Calu3 (cell line): ENCODE results near the gene SNX17. TPM values are rescaled to one million over a fixed set of nuclear protein-coding genes. Genes with fewer than 3 reads are reported as not detected.

Source experiments
- BruUV-seq: library from RNA; stranded (reverse); fragments of 400-500 nt; replicated peaks from 2 replicates; lab custom pipeline; 2021; lab: Mats Ljungman, UMichigan
- CTCF ChIA-PET: fragments of 300-600 bp; sonication (Branson Sonifier 250); formaldehyde crosslinking; loops from one replicate; lab custom pipeline; 2022; ENCODE audit warnings: antibody characterized with exemption; lab: Charles Lee
- DNase-seq: peaks from one replicate; pipeline ENCODE4 v3.0.0; 2022
- H3K27ac Mint-ChIP-seq: one replicate; pipeline ENCODE4 v1.8.0; 2022; ENCODE audit warnings: mixed read lengths; ENCODE audit not compliant: unreplicated experiment
- H3K27me3 Mint-ChIP-seq: one replicate; pipeline ENCODE4 v1.8.0; 2022; ENCODE audit warnings: mixed read lengths; ENCODE audit not compliant: unreplicated experiment
- H3K36me3 Mint-ChIP-seq: one replicate; pipeline ENCODE4 v1.8.0; 2022; ENCODE audit warnings: mild to moderate bottlenecking, moderate library complexity, mixed read lengths; ENCODE audit not compliant: insufficient read depth, unreplicated experiment
- H3K4me1 Mint-ChIP-seq: one replicate; pipeline ENCODE4 v1.8.0; 2022; ENCODE audit warnings: mild to moderate bottlenecking, low read depth, mixed read lengths; ENCODE audit not compliant: unreplicated experiment
- H3K4me3 Mint-ChIP-seq: one replicate; pipeline ENCODE4 v1.8.0; 2022; ENCODE audit warnings: mild to moderate bottlenecking, low read depth, moderate library complexity, mixed read lengths; ENCODE audit not compliant: unreplicated experiment
- H3K9me3 Mint-ChIP-seq: one replicate; pipeline ENCODE4 v1.8.0; 2022; ENCODE audit warnings: low read depth, mixed read lengths; ENCODE audit not compliant: unreplicated experiment
- CTCF ChIP-seq: fragments of 200-600 bp; IDR thresholded peaks from one replicate; pipeline ENCODE4 v1.8.0; 2022; ENCODE audit warnings: antibody characterized with exemption; ENCODE audit not compliant: unreplicated experiment
- intact Hi-C: fragments of 100-400 bp; cut with micrococcal nuclease; formaldehyde crosslinking; loops from one replicate; pipeline ENCODE4 v1.10.0; 2022; ENCODE audit not compliant: unreplicated experiment
- total RNA-seq: library from RNA; stranded (reverse); gene quantifications from 2 replicates; pipeline ENCODE4 v1.2.3, GENCODE V29; 2022

SNX17 gene
- total RNA-seq, 1 experiment from 2014 or later, result 85.3 TPM

GRCh38 chr2:27407798-27408491 lies 37.5 kb downstream of the SNX17 start:
- H3K4me1 Mint-ChIP-seq, result peaks cover 26% of the 10 kb centered on the region
- no peaks in the 10 kb centered on the region for H3K27me3 Mint-ChIP-seq
- H3K36me3 Mint-ChIP-seq, result peaks cover 46% of the 10 kb centered on the region
- no TSS peak for BruUV-seq
- H3K9me3 Mint-ChIP-seq, result peaks cover 6% of the 10 kb centered on the region
- peak; percentile 72 for TF ChIP-seq CTCF
- H3K4me3 Mint-ChIP-seq, result peak overlapping the region; percentile 97
- CTCF ChIA-PET, result interaction anchor here (0.6 to 3.0 kb wide), 5 partner anchors 21 to 275 kb away, joined by 3 to 18 read pairs (median 4); partner anchors contain the start of gene NRBP1
- intact Hi-C loops, result loop anchor here (5.0 to 10.0 kb wide), 2 partner anchors 34 to 217 kb away; partner anchors contain the start of genes CCDC121, GPN1 and KRTCAP3
- peak; percentile 58 for DNase-seq
- peak overlapping the region; percentile 60 for H3K27ac Mint-ChIP-seq

DNA sequence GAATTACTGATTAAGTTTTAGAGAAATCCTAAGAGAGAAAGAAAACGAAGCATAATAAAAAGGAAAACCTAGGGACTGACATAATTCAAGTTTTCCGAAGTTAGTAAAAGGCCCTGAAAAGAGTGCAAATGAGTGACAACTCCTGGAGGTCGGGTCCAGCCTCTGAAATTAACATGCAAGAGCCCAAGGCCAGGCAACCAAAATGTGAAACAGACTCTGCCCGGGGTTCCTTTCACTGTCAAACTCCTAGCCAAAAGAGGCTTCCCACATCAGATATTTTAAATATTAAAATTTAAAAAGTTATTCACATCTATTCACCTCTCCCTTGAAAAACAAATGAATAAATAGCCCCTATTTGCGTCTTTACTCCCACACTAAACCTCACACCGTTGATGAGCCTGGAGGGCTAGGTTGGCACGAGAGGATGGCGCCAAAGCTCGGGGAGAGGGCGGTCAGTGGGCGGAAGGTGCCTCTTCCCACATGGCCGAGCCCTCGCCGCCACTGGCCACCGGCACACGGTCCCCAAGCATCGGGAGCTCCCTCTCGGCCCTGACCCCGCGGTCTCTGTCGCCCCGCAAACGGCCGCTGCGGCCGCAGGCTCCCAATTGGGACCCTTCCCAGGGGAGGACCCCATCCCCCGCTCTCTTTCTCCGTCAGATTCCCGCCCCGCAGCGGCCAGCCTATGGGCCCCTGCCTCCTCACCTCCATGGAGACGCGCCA lies 38.3 kb downstream of the SNX17 start:
- Mint-ChIP-seq H3K36me3 (peaks cover 46% of the 10 kb centered on the region), H3K27me3 (no peaks in the 10 kb centered on the region), H3K4me1 (peaks cover 26% of the 10 kb centered on the region), H3K9me3 (peaks cover 6% of the 10 kb centered on the region), H3K27ac (peak overlapping the region; percentile 60), H3K4me3 (peak overlapping the region; percentile 97)
- no peak for DNase-seq
- no peak for TF ChIP-seq CTCF
- intact Hi-C loops, result loop anchor here (5.0 to 10.0 kb wide), 2 partner anchors 34 to 216 kb away; partner anchors contain the start of genes CCDC121, GPN1 and KRTCAP3
- CTCF ChIA-PET, result interaction anchor here (0.6 to 3.0 kb wide), 5 partner anchors 20 to 375 kb away, joined by 3 to 18 read pairs (median 4); partner anchors contain the start of gene NRBP1
- BruUV-seq, result TSS peak; percentile 58

DNA sequence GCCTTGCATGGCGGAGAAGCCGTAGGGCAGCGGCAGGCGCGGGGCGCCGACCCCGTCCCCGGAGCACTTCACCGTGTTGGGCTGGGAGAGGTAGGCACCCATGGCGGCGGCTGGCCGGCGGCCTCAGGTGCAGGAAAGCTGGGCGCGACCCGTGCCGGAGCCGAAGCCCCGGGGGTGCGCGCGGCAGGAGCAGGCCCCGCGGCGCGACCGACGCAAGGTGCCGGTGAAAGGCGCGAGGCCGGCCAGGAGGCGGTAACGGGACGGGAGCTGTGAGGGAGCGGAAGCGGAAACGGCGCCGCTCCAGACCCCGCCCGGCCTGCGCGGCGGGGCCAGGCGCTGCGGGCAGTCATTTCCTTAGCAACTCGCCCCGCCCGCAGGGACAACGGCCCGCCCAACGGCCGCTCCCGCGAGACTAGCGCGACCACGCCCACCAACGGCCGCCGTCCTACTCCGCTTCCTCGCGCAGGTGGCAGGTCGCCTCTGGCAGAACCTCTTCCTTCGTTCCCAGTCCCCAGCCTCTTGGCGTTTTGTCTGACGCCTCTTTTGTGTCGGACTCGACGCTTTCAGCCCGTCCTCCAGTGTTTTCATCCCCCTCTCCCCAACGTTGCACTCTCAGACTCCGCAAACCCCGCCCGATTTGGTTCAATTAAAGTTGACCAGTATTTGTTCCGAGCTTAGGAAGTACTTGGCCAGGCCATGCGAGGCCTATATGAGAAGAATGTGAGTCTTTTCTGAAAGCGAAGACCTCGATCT lies 39.1 kb downstream of the SNX17 start, which contains the start of gene PPM1G:
PPM1G (minus strand) TSS at position 271 of the 753 bp plus-strand sequence; CDS start at position 102, 169 bp downstream.
- H3K9me3 Mint-ChIP-seq, result peaks cover 6% of the 10 kb centered on the region
- peak within 1 kb of the TSS; percentile 97 for H3K4me3 Mint-ChIP-seq
- H3K36me3 Mint-ChIP-seq, result peaks cover 41% of the 10 kb centered on the region
- peak within 1 kb of the TSS; percentile 83 for H3K27ac Mint-ChIP-seq
- intact Hi-C loops, result loop anchor here (5.0 to 10.0 kb wide), 2 partner anchors 33 to 215 kb away; partner anchors contain the start of genes CCDC121, GPN1 and KRTCAP3
- DNase-seq, result peak; percentile 98
- CTCF ChIA-PET, result interaction anchor here (0.7 to 3.0 kb wide), 3 partner anchors 19 to 374 kb away, joined by 3 to 18 read pairs (median 4); partner anchors contain the start of gene NRBP1
- no peak for TF ChIP-seq CTCF
- H3K27me3 Mint-ChIP-seq, result no peaks in the 10 kb centered on the region
- no TSS peak for BruUV-seq
- H3K4me1 Mint-ChIP-seq, result peaks cover 26% of the 10 kb centered on the region
